HEK293 (cell line): Measurements from ENCODE around the gene PACRG.

Experiments
- CTCF ChIA-PET: fragments of 350-600 bp; formaldehyde crosslinking; extraction: SDS; loops from one replicate; lab custom pipeline; 2021; ENCODE audit warnings: antibody characterized with exemption; lab: Yijun Ruan, JAX
- POLR2A ChIA-PET: fragments of 300-600 bp; formaldehyde crosslinking; extraction: SDS; loops from one replicate; lab custom pipeline; 2020; ENCODE audit warnings: antibody characterized with exemption, inconsistent platforms; lab: Yijun Ruan, JAX
- H3K27ac ChIP-seq: fragments of 200-500 bp; sonication (Bioruptor generic); 2 replicates; pipeline ENCODE4 v1.5.1; 2014; ENCODE audit warnings: low read depth, low read length, control low read depth, inconsistent platforms; ENCODE audit errors: extremely low read depth
- H3K36me3 ChIP-seq, 2 experiments: fragments of 200-500 bp in 1 of 2; sonication (Bioruptor generic) in 1 of 2; 1 replicate in 1 of 2; 2 replicates in 1 of 2; pipeline ENCODE4 v1.5.1; 2014 to 2017; ENCODE audit warnings: inconsistent platforms in 2 of 2, low read length in 2 of 2; ENCODE audit not compliant: control insufficient read depth in 2 of 2, insufficient read depth in 1 of 2
- H3K4me1 ChIP-seq: fragments of 200-500 bp; sonication (Bioruptor generic); 2 replicates; pipeline ENCODE4 v1.5.1; 2014; ENCODE audit warnings: mild to moderate bottlenecking, low read length, inconsistent platforms; ENCODE audit not compliant: control insufficient read depth, insufficient read depth
- H3K4me3 ChIP-seq: 2 replicates; pipeline ENCODE4 v1.5.1; 2011; ENCODE audit warnings: low read depth, mild to moderate bottlenecking, control low read depth, low read length, moderate library complexity
- H3K9me3 ChIP-seq: fragments of 200-500 bp; sonication (Bioruptor generic); 2 replicates; pipeline ENCODE4 v1.5.1; 2014; ENCODE audit warnings: low read depth, low read length, inconsistent platforms; ENCODE audit not compliant: control insufficient read depth, insufficient read depth
- HIC1 ChIP-seq: fragments of 450-650 bp; formaldehyde crosslinking; IDR thresholded peaks from 2 replicates; pipeline ENCODE4 v1.5.1; 2016; ENCODE audit warnings: missing biosample characterization, missing genetic modification characterization
- REPIN1 ChIP-seq: fragments of 450-650 bp; formaldehyde crosslinking; IDR thresholded peaks from 2 replicates; pipeline ENCODE4 v1.5.1; 2017; ENCODE audit warnings: missing biosample characterization, missing genetic modification characterization, low read depth
- SETDB1 ChIP-seq: IDR thresholded peaks from one replicate; pipeline ENCODE4 v1.6.1; 2017; ENCODE audit warnings: mild to moderate bottlenecking, low read length, moderate library complexity, mixed read lengths; ENCODE audit not compliant: insufficient read length
- YY2 ChIP-seq: fragments of 450-650 bp; formaldehyde crosslinking; IDR thresholded peaks from 2 replicates; pipeline ENCODE4 v1.5.1; 2016; ENCODE audit warnings: missing biosample characterization, missing genetic modification characterization
- ZBTB48 ChIP-seq: fragments of 450-650 bp; formaldehyde crosslinking; IDR thresholded peaks from 2 replicates; pipeline ENCODE4 v1.5.1; 2016; ENCODE audit warnings: missing biosample characterization, missing genetic modification characterization
- ZNF175 ChIP-seq: fragments of 450-650 bp; formaldehyde crosslinking; IDR thresholded peaks from 2 replicates; pipeline ENCODE4 v1.5.1; 2016; ENCODE audit warnings: missing biosample characterization, missing genetic modification characterization
- ZNF184 ChIP-seq: fragments of 450-650 bp; IDR thresholded peaks from 2 replicates; pipeline ENCODE4 v1.5.1; 2018; ENCODE audit warnings: missing biosample characterization, mild to moderate bottlenecking, missing genetic modification characterization
- ZNF223 ChIP-seq: fragments of 450-650 bp; formaldehyde crosslinking; IDR thresholded peaks from 2 replicates; pipeline ENCODE4 v1.5.1; 2016; ENCODE audit warnings: missing biosample characterization, missing genetic modification characterization
- ZNF23 ChIP-seq: fragments of 450-650 bp; formaldehyde crosslinking; IDR thresholded peaks from 2 replicates; pipeline ENCODE4 v1.5.1; 2016; ENCODE audit warnings: missing biosample characterization, missing genetic modification characterization, borderline replicate concordance
- ZNF239 ChIP-seq: fragments of 450-650 bp; formaldehyde crosslinking; IDR thresholded peaks from 2 replicates; pipeline ENCODE4 v1.5.1; 2016; ENCODE audit warnings: missing biosample characterization, missing genetic modification characterization
- ZNF324 ChIP-seq: fragments of 450-650 bp; formaldehyde crosslinking; IDR thresholded peaks from 2 replicates; pipeline ENCODE4 v1.5.1; 2016; ENCODE audit warnings: missing biosample characterization, missing genetic modification characterization
- ZNF350 ChIP-seq: fragments of 450-650 bp; formaldehyde crosslinking; IDR thresholded peaks from 2 replicates; pipeline ENCODE4 v1.5.0; 2017; ENCODE audit warnings: missing biosample characterization, mild to moderate bottlenecking, missing genetic modification characterization
- ZNF449 ChIP-seq: fragments of 450-650 bp; formaldehyde crosslinking; IDR thresholded peaks from 2 replicates; pipeline ENCODE4 v1.5.1; 2017; ENCODE audit warnings: missing biosample characterization, mild to moderate bottlenecking, missing genetic modification characterization, moderate library complexity
- ZNF514 ChIP-seq: fragments of 450-650 bp; formaldehyde crosslinking; IDR thresholded peaks from 2 replicates; pipeline ENCODE4 v1.5.1; 2016; ENCODE audit warnings: missing biosample characterization, missing genetic modification characterization
- ZNF621 ChIP-seq: fragments of 450-650 bp; formaldehyde crosslinking; IDR thresholded peaks from 2 replicates; pipeline ENCODE4 v1.5.1; 2017; ENCODE audit warnings: missing biosample characterization, missing genetic modification characterization
- ZNF639 ChIP-seq: fragments of 450-650 bp; formaldehyde crosslinking; IDR thresholded peaks from 2 replicates; pipeline ENCODE4 v1.5.1; 2016; ENCODE audit warnings: missing biosample characterization, missing genetic modification characterization
- ZNF670 ChIP-seq: fragments of 450-650 bp; formaldehyde crosslinking; IDR thresholded peaks from 2 replicates; pipeline ENCODE4 v1.5.1; 2016; ENCODE audit warnings: missing biosample characterization, missing genetic modification characterization, low read depth
- ZNF837 ChIP-seq: fragments of 450-650 bp; formaldehyde crosslinking; IDR thresholded peaks from 2 replicates; pipeline ENCODE4 v1.5.1; 2016; ENCODE audit warnings: missing biosample characterization, missing genetic modification characterization
- ZSCAN16 ChIP-seq: fragments of 450-650 bp; formaldehyde crosslinking; IDR thresholded peaks from 2 replicates; pipeline ENCODE4 v1.5.1; 2016; ENCODE audit warnings: missing biosample characterization, missing genetic modification characterization
- TF ChIP-seq, protein P1 (sequence below): fragments of 450-650 bp; formaldehyde crosslinking; IDR thresholded peaks from 2 replicates; pipeline ENCODE4; 2016; ENCODE audit warnings: missing biosample characterization, missing genetic modification characterization
- TF ChIP-seq, protein P2 (sequence below): fragments of 450-650 bp; formaldehyde crosslinking; IDR thresholded peaks from 2 replicates; pipeline ENCODE4 v1.5.1; 2016; ENCODE audit warnings: missing biosample characterization, missing genetic modification characterization, low read depth
- TF ChIP-seq, protein P3 (sequence below): fragments of 450-650 bp; formaldehyde crosslinking; IDR thresholded peaks from 2 replicates; pipeline ENCODE4 v1.5.1; 2016; ENCODE audit warnings: missing biosample characterization, missing genetic modification characterization

PACRG gene

GRCh38 chr6:162727322-162728182, at the start of gene PACRG, which contains the start of gene PRKN:
Gene PACRG, plus strand, starts transcription at chr6:162727974.
Gene PRKN, minus strand, starts transcription at chr6:162727766.
- Histone ChIP-seq H3K27ac (peak within 1 kb of the TSS; percentile 53; the same call in 1 of the 2 replicates), H3K4me1 (0 out of 2 replicates have a peak, but pooled peaks cover 3% of the 10 kb centered on the region), H3K36me3 (no peaks in the 10 kb centered on the region), H3K9me3 (no peaks in the 10 kb centered on the region), H3K4me3 (peak within 1 kb of the TSS; percentile 87)
- CTCF ChIA-PET, result no interaction called here
- POLR2A ChIA-PET, result interaction anchor here (0.9 to 1.5 kb wide), 3 partner anchors 10 to 106 kb away, joined by 3 to 4 read pairs (median 3); no protein-coding TSS in a partner anchor
- TF ChIP-seq ZNF837 (tag by site-specific recombination) (no peak), ZNF621 (tag by site-specific recombination) (no peak), HIC1 (tag by site-specific recombination) (peak; percentile 84), SETDB1 (no peak), ZNF670 (no peak), ZSCAN16 (tag by site-specific recombination) (no peak), ZNF324 (tag by site-specific recombination) (no peak), ZNF175 (tag by site-specific recombination) (no peak), ZNF449 (tag by site-specific recombination) (no peak), ZNF350 (tag by site-specific recombination) (no peak), ZNF239 (tag by site-specific recombination) (no peak), ZNF514 (tag by site-specific recombination) (no peak), YY2 (tag by site-specific recombination) (no peak), ZNF23 (no peak), ZNF223 (tag by site-specific recombination) (no peak), ZBTB48 (tag by site-specific recombination) (no peak), ZNF184 (no peak), REPIN1 (tag by site-specific recombination) (no peak), ZNF639 (tag by site-specific recombination) (no peak)
- TF ChIP-seq, protein P1, sequence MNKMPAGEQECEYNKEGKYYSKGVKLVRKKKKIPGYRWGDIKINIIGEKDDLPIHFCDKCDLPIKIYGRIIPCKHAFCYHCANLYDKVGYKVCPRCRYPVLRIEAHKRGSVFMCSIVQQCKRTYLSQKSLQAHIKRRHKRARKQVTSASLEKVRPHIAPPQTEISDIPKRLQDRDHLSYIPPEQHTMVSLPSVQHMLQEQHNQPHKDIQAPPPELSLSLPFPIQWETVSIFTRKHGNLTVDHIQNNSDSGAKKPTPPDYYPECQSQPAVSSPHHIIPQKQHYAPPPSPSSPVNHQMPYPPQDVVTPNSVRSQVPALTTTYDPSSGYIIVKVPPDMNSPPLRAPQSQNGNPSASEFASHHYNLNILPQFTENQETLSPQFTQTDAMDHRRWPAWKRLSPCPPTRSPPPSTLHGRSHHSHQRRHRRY (tag by site-specific recombination), result no peak
- TF ChIP-seq, protein P2, sequence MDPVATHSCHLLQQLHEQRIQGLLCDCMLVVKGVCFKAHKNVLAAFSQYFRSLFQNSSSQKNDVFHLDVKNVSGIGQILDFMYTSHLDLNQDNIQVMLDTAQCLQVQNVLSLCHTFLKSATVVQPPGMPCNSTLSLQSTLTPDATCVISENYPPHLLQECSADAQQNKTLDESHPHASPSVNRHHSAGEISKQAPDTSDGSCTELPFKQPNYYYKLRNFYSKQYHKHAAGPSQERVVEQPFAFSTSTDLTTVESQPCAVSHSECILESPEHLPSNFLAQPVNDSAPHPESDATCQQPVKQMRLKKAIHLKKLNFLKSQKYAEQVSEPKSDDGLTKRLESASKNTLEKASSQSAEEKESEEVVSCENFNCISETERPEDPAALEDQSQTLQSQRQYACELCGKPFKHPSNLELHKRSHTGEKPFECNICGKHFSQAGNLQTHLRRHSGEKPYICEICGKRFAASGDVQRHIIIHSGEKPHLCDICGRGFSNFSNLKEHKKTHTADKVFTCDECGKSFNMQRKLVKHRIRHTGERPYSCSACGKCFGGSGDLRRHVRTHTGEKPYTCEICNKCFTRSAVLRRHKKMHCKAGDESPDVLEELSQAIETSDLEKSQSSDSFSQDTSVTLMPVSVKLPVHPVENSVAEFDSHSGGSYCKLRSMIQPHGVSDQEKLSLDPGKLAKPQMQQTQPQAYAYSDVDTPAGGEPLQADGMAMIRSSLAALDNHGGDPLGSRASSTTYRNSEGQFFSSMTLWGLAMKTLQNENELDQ (tag by site-specific recombination), result no peak
- TF ChIP-seq, protein P3, sequence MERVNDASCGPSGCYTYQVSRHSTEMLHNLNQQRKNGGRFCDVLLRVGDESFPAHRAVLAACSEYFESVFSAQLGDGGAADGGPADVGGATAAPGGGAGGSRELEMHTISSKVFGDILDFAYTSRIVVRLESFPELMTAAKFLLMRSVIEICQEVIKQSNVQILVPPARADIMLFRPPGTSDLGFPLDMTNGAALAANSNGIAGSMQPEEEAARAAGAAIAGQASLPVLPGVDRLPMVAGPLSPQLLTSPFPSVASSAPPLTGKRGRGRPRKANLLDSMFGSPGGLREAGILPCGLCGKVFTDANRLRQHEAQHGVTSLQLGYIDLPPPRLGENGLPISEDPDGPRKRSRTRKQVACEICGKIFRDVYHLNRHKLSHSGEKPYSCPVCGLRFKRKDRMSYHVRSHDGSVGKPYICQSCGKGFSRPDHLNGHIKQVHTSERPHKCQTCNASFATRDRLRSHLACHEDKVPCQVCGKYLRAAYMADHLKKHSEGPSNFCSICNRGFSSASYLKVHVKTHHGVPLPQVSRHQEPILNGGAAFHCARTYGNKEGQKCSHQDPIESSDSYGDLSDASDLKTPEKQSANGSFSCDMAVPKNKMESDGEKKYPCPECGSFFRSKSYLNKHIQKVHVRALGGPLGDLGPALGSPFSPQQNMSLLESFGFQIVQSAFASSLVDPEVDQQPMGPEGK (tag by site-specific recombination), result peak; percentile 97
